NT2/D1 (cell line): ENCODE measurements around the gene SPDYE16.
"Not testable (repeated sequence)": the region's sequence is repeated elsewhere in the genome, so short reads cannot be mapped to it uniquely, and the experiment has no call there.

Experiments
- YY1 ChIP-seq: IDR thresholded peaks from 2 replicates; pipeline ENCODE4 v1.6.1; 2011; ENCODE audit not compliant: insufficient read length, insufficient read depth
- ZNF274 ChIP-seq: IDR thresholded peaks from 2 replicates; pipeline ENCODE4 v1.6.1; 2011; ENCODE audit warnings: mild to moderate bottlenecking, low read depth, low read length

- TF ChIP-seq ZNF274, YY1: not testable (repeated sequence)
These were observed 49.6 kb upstream of the SPDYE16 start for GRCh38 chr7:76592694-76593093.
